Measurements from ENCODE around the gene GAB1. TPM values are rescaled to one million over a fixed set of nuclear protein-coding genes. Genes with fewer than 3 reads are reported as not detected.

The GAB1 gene
- total RNA-seq, 1 donor from 2014 or later = 5.0 TPM

- Histone ChIP-seq H3K27me3 (ENCODE audit: control insufficient read depth, insufficient read depth, low read length) (no peaks in the 10 kb centered on the region), H3K4me3 (ENCODE audit: low read depth, low read length) (no peak overlapping the region), H3K36me3 (ENCODE audit: control insufficient read depth, insufficient read depth, low read length) (no peaks in the 10 kb centered on the region)
- no peak for TF ChIP-seq CTCF (IDR thresholded peaks at IDR 0.05; ENCODE audit: insufficient read depth, low read length, severe bottlenecking)
- DNase-seq (ENCODE audit: low read depth) (no peak), FAIRE-seq (no peak)
Measured at GRCh38 chr4:143294310-143294709, 42.4 kb upstream of the GAB1 start.

GRCh38 chr4:143294710-143295275, 41.9 kb upstream of the GAB1 start:
- DNase-seq (ENCODE audit: low read depth) (no peak), FAIRE-seq (no peak)
- no peak for TF ChIP-seq CTCF (IDR thresholded peaks at IDR 0.05; ENCODE audit: insufficient read depth, low read length, severe bottlenecking)
- H3K36me3 ChIP-seq (ENCODE audit: control insufficient read depth, insufficient read depth, low read length) = no peaks in the 10 kb centered on the region
- H3K27me3 ChIP-seq (ENCODE audit: control insufficient read depth, insufficient read depth, low read length) = no peaks in the 10 kb centered on the region
- H3K4me3 ChIP-seq (ENCODE audit: low read depth, low read length) = no peak overlapping the region

- Histone ChIP-seq H3K27me3 (ENCODE audit: control insufficient read depth, insufficient read depth, low read length) (no peaks in the 10 kb centered on the region), H3K4me3 (ENCODE audit: low read depth, low read length) (no peak overlapping the region), H3K36me3 (ENCODE audit: control insufficient read depth, insufficient read depth, low read length) (no peaks in the 10 kb centered on the region)
- DNase-seq (ENCODE audit: low read depth) = peak; percentile 69
- no peak for FAIRE-seq
- TF ChIP-seq CTCF (IDR thresholded peaks at IDR 0.05; ENCODE audit: insufficient read depth, low read length, severe bottlenecking) = no peak
Measured at GRCh38 chr4:143296397-143297067, 40.1 kb upstream of the GAB1 start.

- Histone ChIP-seq H3K27me3 (ENCODE audit: control insufficient read depth, insufficient read depth, low read length) (no peaks in the 10 kb centered on the region), H3K36me3 (ENCODE audit: control insufficient read depth, insufficient read depth, low read length) (no peaks in the 10 kb centered on the region), H3K4me3 (ENCODE audit: low read depth, low read length) (no peak overlapping the region)
- DNase-seq (ENCODE audit: low read depth) = peak; percentile 89
- TF ChIP-seq CTCF (IDR thresholded peaks at IDR 0.05; ENCODE audit: insufficient read depth, low read length, severe bottlenecking) = no peak
- FAIRE-seq = no peak
Measured at GRCh38 chr4:143300860-143301259, 35.8 kb upstream of the GAB1 start.

GRCh38 chr4:143302536-143302935, 34.1 kb upstream of the GAB1 start:
- DNase-seq (ENCODE audit: low read depth) (no peak), FAIRE-seq (no peak)
- no peaks in the 10 kb centered on the region for H3K36me3 ChIP-seq (ENCODE audit: control insufficient read depth, insufficient read depth, low read length)
- TF ChIP-seq CTCF (IDR thresholded peaks at IDR 0.05; ENCODE audit: insufficient read depth, low read length, severe bottlenecking) = no peak
- H3K27me3 ChIP-seq (ENCODE audit: control insufficient read depth, insufficient read depth, low read length) = no peaks in the 10 kb centered on the region
- H3K4me3 ChIP-seq (ENCODE audit: low read depth, low read length) = no peak overlapping the region

- Histone ChIP-seq H3K27me3 (ENCODE audit: control insufficient read depth, insufficient read depth, low read length) (no peaks in the 10 kb centered on the region), H3K4me3 (ENCODE audit: low read depth, low read length) (no peak overlapping the region), H3K36me3 (ENCODE audit: control insufficient read depth, insufficient read depth, low read length) (no peaks in the 10 kb centered on the region)
- DNase-seq (ENCODE audit: low read depth) = no peak
- no peak for FAIRE-seq
- TF ChIP-seq CTCF (IDR thresholded peaks at IDR 0.05; ENCODE audit: insufficient read depth, low read length, severe bottlenecking) = no peak
Measured at GRCh38 chr4:143306788-143307187, 29.9 kb upstream of the GAB1 start.

Data from bronchial epithelial cell (primary cell).